ENCODE measurements around the gene GLRX.

DNA sequence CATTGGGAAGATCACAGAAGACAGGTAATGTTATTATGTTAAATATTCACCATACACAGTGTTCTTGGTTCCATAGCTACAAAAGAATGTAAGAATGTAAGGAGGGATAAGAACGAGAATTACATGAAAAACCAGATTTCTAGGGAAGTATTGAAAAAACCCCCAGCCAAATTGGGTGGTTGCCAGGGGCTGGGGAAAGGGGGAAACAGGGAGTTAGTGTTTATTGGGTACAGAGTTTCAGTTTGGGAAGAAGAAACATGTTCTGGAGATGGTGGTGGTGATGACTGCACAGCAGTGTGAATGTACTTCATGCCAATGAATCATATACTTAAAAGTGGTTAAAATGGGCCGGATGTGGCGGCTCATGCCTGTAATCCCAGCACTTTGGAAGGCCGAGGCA, 40.3 kb downstream of the GLRX start:
- TF ChIP-seq, protein P1, sequence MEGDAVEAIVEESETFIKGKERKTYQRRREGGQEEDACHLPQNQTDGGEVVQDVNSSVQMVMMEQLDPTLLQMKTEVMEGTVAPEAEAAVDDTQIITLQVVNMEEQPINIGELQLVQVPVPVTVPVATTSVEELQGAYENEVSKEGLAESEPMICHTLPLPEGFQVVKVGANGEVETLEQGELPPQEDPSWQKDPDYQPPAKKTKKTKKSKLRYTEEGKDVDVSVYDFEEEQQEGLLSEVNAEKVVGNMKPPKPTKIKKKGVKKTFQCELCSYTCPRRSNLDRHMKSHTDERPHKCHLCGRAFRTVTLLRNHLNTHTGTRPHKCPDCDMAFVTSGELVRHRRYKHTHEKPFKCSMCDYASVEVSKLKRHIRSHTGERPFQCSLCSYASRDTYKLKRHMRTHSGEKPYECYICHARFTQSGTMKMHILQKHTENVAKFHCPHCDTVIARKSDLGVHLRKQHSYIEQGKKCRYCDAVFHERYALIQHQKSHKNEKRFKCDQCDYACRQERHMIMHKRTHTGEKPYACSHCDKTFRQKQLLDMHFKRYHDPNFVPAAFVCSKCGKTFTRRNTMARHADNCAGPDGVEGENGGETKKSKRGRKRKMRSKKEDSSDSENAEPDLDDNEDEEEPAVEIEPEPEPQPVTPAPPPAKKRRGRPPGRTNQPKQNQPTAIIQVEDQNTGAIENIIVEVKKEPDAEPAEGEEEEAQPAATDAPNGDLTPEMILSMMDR (IDR thresholded peaks at IDR 0.05), result no peak
- TF ChIP-seq POLR2A (IDR thresholded peaks at IDR 0.05), result no peak

Measured in Peyer's patch (tissue), 4 donors.